SK-N-SH treated with all-trans-retinoic acid at 6 μM for 48 hours (cell line): ENCODE measurements around the gene RPS14.

Experiments
- ATAC-seq: fragments of 200-7000 bp; cut with Tn5 transposase; 3 replicates; pipeline ENCODE4 v1.9.1; 2020; ENCODE audit warnings: mild to moderate bottlenecking, moderate library complexity
- GLIS3 ChIP-seq: fragments of 250-450 bp; sonication (Bioruptor Pico); IDR thresholded peaks from 2 replicates; pipeline ENCODE4 v1.5.0; 2020; ENCODE audit warnings: mild to moderate bottlenecking, moderate library complexity
- ISL1 ChIP-seq: fragments of 250-450 bp; sonication (Bioruptor Pico); IDR thresholded peaks from 2 replicates; pipeline ENCODE4 v2.1.2; 2022; ENCODE audit warnings: mild to moderate bottlenecking, moderate library complexity
- OSR1 ChIP-seq: fragments of 250-450 bp; sonication (Bioruptor Pico); IDR thresholded peaks from 2 replicates; pipeline ENCODE4 v1.8.0; 2022; ENCODE audit warnings: moderate library complexity, mild to moderate bottlenecking, inconsistent platforms
- TCF4 ChIP-seq: fragments of 250-450 bp; sonication (Bioruptor Pico); IDR thresholded peaks from 2 replicates; pipeline ENCODE4 v1.8.0; 2021; ENCODE audit warnings: mild to moderate bottlenecking, moderate library complexity, borderline replicate concordance
- TOX ChIP-seq: fragments of 250-450 bp; sonication (Bioruptor Pico); IDR thresholded peaks from 2 replicates; pipeline ENCODE4 v1.8.0; 2021; ENCODE audit warnings: mild to moderate bottlenecking, moderate library complexity, borderline replicate concordance
- ZC3H10 ChIP-seq: fragments of 250-450 bp; sonication (Bioruptor Pico); IDR thresholded peaks from 2 replicates; pipeline ENCODE4 v1.5.1; 2021; ENCODE audit warnings: mild to moderate bottlenecking, moderate library complexity
- ZFP3 ChIP-seq: fragments of 250-450 bp; sonication (Bioruptor Pico); IDR thresholded peaks from 2 replicates; pipeline ENCODE4 v1.5.0; 2020; ENCODE audit warnings: mild to moderate bottlenecking, moderate library complexity
- ZNF565 ChIP-seq: fragments of 450-650 bp; formaldehyde crosslinking; conservative IDR thresholded peaks from 2 replicates; pipeline ENCODE4 v1.5.0; 2020; ENCODE audit warnings: low read depth, mild to moderate bottlenecking, moderate library complexity
- ZNF70 ChIP-seq: fragments of 450-650 bp; formaldehyde crosslinking; IDR thresholded peaks from 2 replicates; pipeline ENCODE4 v1.5.0; 2020; ENCODE audit warnings: mild to moderate bottlenecking, moderate library complexity
- ZNF8 ChIP-seq: fragments of 450-650 bp; formaldehyde crosslinking; IDR thresholded peaks from 2 replicates; pipeline ENCODE4 v1.5.0; 2020; ENCODE audit warnings: mild to moderate bottlenecking, moderate library complexity
- TF ChIP-seq, protein P1 (sequence below): fragments of 250-450 bp; sonication (Bioruptor Pico); IDR thresholded peaks from 2 replicates; pipeline ENCODE4 v1.5.1; 2021; ENCODE audit warnings: mild to moderate bottlenecking, moderate library complexity
- TF ChIP-seq, protein P2 (sequence below): fragments of 250-450 bp; sonication (Bioruptor Pico); IDR thresholded peaks from 2 replicates; pipeline ENCODE4 v1.8.0; 2021; ENCODE audit warnings: low read depth, mild to moderate bottlenecking, moderate library complexity, borderline replicate concordance
- TF ChIP-seq, protein P3 (sequence below): fragments of 250-450 bp; sonication (Bioruptor Pico); IDR thresholded peaks from 2 replicates; pipeline ENCODE4 v1.5.1; 2020; ENCODE audit warnings: low read depth, mild to moderate bottlenecking, moderate library complexity
- TF ChIP-seq, protein P4 (sequence below): fragments of 250-450 bp; sonication (Bioruptor Pico); IDR thresholded peaks from 2 replicates; pipeline ENCODE4 v1.5.0; 2020; ENCODE audit warnings: mild to moderate bottlenecking, moderate library complexity
- TF ChIP-seq, protein P5 (sequence below): fragments of 250-450 bp; sonication (Bioruptor Pico); IDR thresholded peaks from 2 replicates; pipeline ENCODE4 v1.8.0; 2020; ENCODE audit warnings: mild to moderate bottlenecking, moderate library complexity, borderline replicate concordance

The RPS14 gene

DNA sequence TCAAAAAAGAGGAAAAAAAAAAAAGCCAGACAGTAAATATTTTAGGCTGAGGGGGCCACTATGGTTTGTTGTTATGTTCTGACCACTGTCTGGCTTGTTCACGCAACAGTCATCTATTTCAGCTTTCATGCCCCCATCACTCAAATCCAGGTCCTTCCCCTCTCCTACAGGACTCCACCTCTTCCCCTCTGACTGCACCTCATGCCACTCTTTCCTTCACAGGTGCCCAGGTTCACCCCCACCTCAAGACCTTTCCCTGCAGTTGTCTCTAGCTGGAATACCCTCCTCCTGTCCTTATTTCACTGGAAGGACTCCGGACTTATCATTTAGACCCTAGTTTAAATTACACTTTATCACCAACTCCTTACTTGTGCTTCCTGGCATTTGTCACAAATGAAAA lies 3.5 kb downstream of the RPS14 start (continued):
- TF ChIP-seq, protein P1, sequence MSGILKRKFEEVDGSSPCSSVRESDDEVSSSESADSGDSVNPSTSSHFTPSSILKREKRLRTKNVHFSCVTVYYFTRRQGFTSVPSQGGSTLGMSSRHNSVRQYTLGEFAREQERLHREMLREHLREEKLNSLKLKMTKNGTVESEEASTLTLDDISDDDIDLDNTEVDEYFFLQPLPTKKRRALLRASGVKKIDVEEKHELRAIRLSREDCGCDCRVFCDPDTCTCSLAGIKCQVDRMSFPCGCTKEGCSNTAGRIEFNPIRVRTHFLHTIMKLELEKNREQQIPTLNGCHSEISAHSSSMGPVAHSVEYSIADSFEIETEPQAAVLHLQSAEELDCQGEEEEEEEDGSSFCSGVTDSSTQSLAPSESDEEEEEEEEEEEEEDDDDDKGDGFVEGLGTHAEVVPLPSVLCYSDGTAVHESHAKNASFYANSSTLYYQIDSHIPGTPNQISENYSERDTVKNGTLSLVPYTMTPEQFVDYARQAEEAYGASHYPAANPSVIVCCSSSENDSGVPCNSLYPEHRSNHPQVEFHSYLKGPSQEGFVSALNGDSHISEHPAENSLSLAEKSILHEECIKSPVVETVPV (CRISPR knock-in tag): no peak
- TF ChIP-seq ZFP3 (CRISPR knock-in tag) (no peak), TCF4 (CRISPR knock-in tag) (no peak), ZNF70 (CRISPR knock-in tag) (no peak), OSR1 (CRISPR knock-in tag) (no peak), ZC3H10 (no peak)
- TF ChIP-seq, protein P2, sequence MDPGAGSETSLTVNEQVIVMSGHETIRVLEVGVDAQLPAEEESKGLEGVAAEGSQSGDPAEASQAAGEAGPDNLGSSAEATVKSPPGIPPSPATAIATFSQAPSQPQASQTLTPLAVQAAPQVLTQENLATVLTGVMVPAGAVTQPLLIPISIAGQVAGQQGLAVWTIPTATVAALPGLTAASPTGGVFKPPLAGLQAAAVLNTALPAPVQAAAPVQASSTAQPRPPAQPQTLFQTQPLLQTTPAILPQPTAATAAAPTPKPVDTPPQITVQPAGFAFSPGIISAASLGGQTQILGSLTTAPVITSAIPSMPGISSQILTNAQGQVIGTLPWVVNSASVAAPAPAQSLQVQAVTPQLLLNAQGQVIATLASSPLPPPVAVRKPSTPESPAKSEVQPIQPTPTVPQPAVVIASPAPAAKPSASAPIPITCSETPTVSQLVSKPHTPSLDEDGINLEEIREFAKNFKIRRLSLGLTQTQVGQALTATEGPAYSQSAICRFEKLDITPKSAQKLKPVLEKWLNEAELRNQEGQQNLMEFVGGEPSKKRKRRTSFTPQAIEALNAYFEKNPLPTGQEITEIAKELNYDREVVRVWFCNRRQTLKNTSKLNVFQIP (CRISPR knock-in tag): no peak
- TF ChIP-seq, protein P3, sequence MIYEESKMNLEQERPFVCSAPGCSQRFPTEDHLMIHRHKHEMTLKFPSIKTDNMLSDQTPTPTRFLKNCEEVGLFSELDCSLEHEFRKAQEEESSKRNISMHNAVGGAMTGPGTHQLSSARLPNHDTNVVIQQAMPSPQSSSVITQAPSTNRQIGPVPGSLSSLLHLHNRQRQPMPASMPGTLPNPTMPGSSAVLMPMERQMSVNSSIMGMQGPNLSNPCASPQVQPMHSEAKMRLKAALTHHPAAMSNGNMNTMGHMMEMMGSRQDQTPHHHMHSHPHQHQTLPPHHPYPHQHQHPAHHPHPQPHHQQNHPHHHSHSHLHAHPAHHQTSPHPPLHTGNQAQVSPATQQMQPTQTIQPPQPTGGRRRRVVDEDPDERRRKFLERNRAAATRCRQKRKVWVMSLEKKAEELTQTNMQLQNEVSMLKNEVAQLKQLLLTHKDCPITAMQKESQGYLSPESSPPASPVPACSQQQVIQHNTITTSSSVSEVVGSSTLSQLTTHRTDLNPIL (CRISPR knock-in tag): no peak

DNA sequence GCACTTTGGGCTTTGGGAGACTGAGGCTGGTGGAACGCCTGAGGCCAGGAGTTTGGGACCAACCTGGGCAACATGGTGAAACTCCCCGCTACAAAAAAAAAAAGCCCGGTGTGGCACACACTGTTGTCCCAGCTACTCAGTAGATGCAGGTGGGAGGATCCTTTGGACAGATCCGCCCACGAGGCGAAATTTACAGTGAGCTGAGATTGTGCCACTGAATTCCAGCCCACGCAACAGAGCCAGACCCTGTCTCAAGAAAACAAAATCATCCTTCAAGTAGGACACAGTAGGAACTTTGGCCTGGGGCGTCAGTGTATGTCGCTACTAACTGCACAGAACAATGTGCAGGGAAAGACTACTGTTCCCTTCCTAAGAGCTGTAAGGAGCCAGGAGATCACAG lies 4.8 kb downstream of the RPS14 start:
- ATAC-seq: no peak
- TF ChIP-seq TOX: no peak
- TF ChIP-seq GLIS3 (CRISPR knock-in tag): no peak
- TF ChIP-seq, protein P4, sequence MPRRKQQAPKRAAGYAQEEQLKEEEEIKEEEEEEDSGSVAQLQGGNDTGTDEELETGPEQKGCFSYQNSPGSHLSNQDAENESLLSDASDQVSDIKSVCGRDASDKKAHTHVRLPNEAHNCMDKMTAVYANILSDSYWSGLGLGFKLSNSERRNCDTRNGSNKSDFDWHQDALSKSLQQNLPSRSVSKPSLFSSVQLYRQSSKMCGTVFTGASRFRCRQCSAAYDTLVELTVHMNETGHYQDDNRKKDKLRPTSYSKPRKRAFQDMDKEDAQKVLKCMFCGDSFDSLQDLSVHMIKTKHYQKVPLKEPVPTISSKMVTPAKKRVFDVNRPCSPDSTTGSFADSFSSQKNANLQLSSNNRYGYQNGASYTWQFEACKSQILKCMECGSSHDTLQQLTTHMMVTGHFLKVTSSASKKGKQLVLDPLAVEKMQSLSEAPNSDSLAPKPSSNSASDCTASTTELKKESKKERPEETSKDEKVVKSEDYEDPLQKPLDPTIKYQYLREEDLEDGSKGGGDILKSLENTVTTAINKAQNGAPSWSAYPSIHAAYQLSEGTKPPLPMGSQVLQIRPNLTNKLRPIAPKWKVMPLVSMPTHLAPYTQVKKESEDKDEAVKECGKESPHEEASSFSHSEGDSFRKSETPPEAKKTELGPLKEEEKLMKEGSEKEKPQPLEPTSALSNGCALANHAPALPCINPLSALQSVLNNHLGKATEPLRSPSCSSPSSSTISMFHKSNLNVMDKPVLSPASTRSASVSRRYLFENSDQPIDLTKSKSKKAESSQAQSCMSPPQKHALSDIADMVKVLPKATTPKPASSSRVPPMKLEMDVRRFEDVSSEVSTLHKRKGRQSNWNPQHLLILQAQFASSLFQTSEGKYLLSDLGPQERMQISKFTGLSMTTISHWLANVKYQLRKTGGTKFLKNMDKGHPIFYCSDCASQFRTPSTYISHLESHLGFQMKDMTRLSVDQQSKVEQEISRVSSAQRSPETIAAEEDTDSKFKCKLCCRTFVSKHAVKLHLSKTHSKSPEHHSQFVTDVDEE (CRISPR knock-in tag): no peak
- TF ChIP-seq ISL1: no peak
- TF ChIP-seq, protein P1 (CRISPR knock-in tag): no peak
- no peak for TF ChIP-seq ZNF8 (CRISPR knock-in tag)
- TF ChIP-seq, protein P3 (CRISPR knock-in tag): no peak

DNA sequence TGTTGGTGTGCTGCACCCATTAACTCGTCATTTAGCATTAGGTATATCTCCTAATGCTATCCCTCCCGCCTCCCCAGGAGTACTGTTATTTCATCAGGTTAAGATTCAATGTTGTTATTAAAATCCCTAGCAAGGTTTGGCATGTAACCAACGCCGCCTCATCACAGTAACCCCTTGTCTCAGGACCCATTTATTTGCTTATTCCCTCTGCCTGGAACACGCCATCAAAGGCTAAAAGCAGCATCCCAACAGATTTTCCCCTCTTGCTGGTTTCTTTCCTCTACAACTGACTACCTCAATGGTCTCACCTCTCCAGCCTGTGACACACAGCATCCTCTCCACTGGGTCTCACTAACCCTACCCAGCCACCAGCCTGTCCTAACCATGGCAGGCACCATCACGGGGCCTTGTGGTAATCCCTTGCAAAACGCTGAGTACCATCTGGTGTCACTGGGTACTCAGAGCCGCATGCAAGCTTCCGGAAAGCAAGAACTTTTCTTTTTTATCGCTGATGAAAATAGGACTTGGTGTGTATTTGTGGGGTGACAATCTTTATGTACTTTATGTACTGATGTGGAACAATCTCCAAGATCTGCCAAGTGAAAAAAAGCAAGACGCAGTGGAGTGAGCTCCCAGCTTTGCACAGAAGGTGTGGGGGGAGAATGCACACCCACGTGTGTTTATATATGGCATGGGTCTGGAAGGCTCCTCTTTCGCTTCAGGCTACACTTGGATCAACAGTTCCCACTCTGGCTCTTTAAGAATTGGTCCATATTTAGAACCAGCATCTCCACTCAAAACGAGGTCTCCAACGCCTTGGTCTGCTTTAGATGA lies 6.1 kb downstream of the RPS14 start:
- TF ChIP-seq ZC3H10 (no peak), ZNF565 (no peak), GLIS3 (CRISPR knock-in tag) (0 out of 2 replicates have a peak, but pooled peaks have one; percentile 57), TOX (no peak), ISL1 (no peak), ZFP3 (CRISPR knock-in tag) (no peak)
- TF ChIP-seq, protein P5, sequence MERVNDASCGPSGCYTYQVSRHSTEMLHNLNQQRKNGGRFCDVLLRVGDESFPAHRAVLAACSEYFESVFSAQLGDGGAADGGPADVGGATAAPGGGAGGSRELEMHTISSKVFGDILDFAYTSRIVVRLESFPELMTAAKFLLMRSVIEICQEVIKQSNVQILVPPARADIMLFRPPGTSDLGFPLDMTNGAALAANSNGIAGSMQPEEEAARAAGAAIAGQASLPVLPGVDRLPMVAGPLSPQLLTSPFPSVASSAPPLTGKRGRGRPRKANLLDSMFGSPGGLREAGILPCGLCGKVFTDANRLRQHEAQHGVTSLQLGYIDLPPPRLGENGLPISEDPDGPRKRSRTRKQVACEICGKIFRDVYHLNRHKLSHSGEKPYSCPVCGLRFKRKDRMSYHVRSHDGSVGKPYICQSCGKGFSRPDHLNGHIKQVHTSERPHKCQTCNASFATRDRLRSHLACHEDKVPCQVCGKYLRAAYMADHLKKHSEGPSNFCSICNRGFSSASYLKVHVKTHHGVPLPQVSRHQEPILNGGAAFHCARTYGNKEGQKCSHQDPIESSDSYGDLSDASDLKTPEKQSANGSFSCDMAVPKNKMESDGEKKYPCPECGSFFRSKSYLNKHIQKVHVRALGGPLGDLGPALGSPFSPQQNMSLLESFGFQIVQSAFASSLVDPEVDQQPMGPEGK (CRISPR knock-in tag): no peak
- TF ChIP-seq, protein P3 (CRISPR knock-in tag): peak; percentile 8
- ATAC-seq: no peak
